Measurements from ENCODE around the gene CCDC186. TPM values are rescaled to one million over a fixed set of nuclear protein-coding genes. Genes with fewer than 3 reads are reported as not detected.

CCDC186 gene
- total RNA-seq, 1 donor from 2014 or later: 28.8 TPM

DNA sequence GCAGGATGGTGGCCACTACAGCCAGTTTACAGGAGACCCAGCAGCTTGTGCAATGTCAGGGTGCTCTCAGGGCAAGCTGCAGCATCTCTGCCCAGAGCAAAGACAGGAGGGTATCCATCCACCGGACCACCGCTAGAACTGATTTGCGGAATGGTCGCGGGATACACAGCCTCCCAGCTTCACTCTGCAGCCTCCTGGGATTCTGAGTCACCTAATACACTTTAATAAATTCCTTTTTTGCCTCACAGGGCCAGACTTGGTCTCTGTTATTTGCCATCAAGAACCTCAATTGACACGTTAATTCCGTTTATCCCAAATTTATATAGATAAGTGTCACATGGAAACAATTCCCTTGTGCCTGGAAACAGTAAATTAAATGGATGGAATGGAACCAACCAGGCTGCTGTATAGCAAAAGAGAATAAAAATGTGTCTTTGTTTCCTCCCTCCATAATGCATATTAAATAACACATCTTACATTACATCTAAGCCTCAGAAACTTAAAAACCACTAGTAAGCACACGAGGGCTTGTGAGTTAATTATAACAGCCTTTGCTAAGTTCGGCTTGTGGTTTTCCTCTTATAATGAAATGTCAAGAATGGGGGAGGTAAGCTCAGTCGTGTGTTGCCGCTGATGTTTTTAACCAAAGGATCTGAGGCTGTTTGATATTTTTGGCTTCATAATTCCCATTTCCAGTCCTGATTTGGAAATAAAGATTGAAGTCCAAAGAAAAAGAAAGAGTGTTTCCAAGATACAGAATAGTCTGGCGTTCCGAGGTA lies 78.3 kb downstream of the CCDC186 start:
- H3K9me3 ChIP-seq (ENCODE audit: insufficient read depth, low read depth, low read length): peaks cover 3% of the 10 kb centered on the region
- H3K79me2 ChIP-seq (ENCODE audit: insufficient read depth, low read length): no peaks in the 10 kb centered on the region
- Mint-ChIP-seq H3K27me3 (ENCODE audit: low read depth, unreplicated experiment) (peaks cover 68% of the 10 kb centered on the region), H3K4me3 (ENCODE audit: unreplicated experiment) (no peak overlapping the region), H3K9me3 (ENCODE audit: unreplicated experiment) (peaks cover 19% of the 10 kb centered on the region), H3K27ac (ENCODE audit: unreplicated experiment) (no peak overlapping the region), H3K4me1 (ENCODE audit: low read depth, unreplicated experiment) (peaks cover 5% of the 10 kb centered on the region), H3K36me3 (ENCODE audit: low read depth, unreplicated experiment) (no peaks in the 10 kb centered on the region)
- peaks cover 1% of the 10 kb centered on the region for H3K4me1 ChIP-seq (ENCODE audit: insufficient read depth, low read length)
- H3K4me3 ChIP-seq (ENCODE audit: insufficient read depth, low read depth, low read length): no peak overlapping the region
- FAIRE-seq: no peak
- H2AFZ ChIP-seq (ENCODE audit: low read depth, low read length): no peak overlapping the region
- no peak overlapping the region for H3K27ac ChIP-seq (ENCODE audit: low read depth, low read length)
- peaks cover 16% of the 10 kb centered on the region for H3K27me3 ChIP-seq (ENCODE audit: insufficient read depth, low read length)
- H4K20me1 ChIP-seq (ENCODE audit: insufficient read depth, low read length): no peaks in the 10 kb centered on the region
- TF ChIP-seq, protein P1, sequence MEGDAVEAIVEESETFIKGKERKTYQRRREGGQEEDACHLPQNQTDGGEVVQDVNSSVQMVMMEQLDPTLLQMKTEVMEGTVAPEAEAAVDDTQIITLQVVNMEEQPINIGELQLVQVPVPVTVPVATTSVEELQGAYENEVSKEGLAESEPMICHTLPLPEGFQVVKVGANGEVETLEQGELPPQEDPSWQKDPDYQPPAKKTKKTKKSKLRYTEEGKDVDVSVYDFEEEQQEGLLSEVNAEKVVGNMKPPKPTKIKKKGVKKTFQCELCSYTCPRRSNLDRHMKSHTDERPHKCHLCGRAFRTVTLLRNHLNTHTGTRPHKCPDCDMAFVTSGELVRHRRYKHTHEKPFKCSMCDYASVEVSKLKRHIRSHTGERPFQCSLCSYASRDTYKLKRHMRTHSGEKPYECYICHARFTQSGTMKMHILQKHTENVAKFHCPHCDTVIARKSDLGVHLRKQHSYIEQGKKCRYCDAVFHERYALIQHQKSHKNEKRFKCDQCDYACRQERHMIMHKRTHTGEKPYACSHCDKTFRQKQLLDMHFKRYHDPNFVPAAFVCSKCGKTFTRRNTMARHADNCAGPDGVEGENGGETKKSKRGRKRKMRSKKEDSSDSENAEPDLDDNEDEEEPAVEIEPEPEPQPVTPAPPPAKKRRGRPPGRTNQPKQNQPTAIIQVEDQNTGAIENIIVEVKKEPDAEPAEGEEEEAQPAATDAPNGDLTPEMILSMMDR (IDR thresholded peaks at IDR 0.05; ENCODE audit: insufficient read depth, low read depth, low read length): no peak
- no peak for TF ChIP-seq EZH2 (IDR thresholded peaks at IDR 0.05; ENCODE audit: insufficient read depth, low read length)
- no peak overlapping the region for H3K9ac ChIP-seq (ENCODE audit: low read length)
- no peaks in the 10 kb centered on the region for H3K36me3 ChIP-seq (ENCODE audit: insufficient read depth, low read length)
- peak; percentile 12 for DNase-seq (ENCODE audit: low read depth)
- H3K4me2 ChIP-seq (ENCODE audit: low read length): no peak overlapping the region

- no peak overlapping the region for H3K4me3 ChIP-seq (ENCODE audit: insufficient read depth, low read depth, low read length)
- H3K4me1 Mint-ChIP-seq (ENCODE audit: low read depth, unreplicated experiment): no peaks in the 10 kb centered on the region
Measured at GRCh38 chr10:114094795-114095194, 79.2 kb downstream of the CCDC186 start.

More at GRCh38 chr10:114094795-114095194, 79.2 kb downstream of the CCDC186 start:
- TF ChIP-seq, protein P1 (IDR thresholded peaks at IDR 0.05; ENCODE audit: insufficient read depth, low read depth, low read length): no peak
- TF ChIP-seq EZH2 (IDR thresholded peaks at IDR 0.05; ENCODE audit: insufficient read depth, low read length): no peak
- Mint-ChIP-seq H3K9me3 (ENCODE audit: unreplicated experiment) (peaks cover 19% of the 10 kb centered on the region), H3K36me3 (ENCODE audit: low read depth, unreplicated experiment) (no peaks in the 10 kb centered on the region), H3K4me3 (ENCODE audit: unreplicated experiment) (no peak overlapping the region), H3K27ac (ENCODE audit: unreplicated experiment) (no peak overlapping the region), H3K27me3 (ENCODE audit: low read depth, unreplicated experiment) (peaks cover 59% of the 10 kb centered on the region)
- H3K27me3 ChIP-seq (ENCODE audit: insufficient read depth, low read length): peaks cover 16% of the 10 kb centered on the region
- no peaks in the 10 kb centered on the region for H3K36me3 ChIP-seq (ENCODE audit: insufficient read depth, low read length)
- no peak for FAIRE-seq
- H4K20me1 ChIP-seq (ENCODE audit: insufficient read depth, low read length): no peaks in the 10 kb centered on the region
- no peak overlapping the region for H2AFZ ChIP-seq (ENCODE audit: low read depth, low read length)
- no peak for DNase-seq (ENCODE audit: low read depth)
- no peaks in the 10 kb centered on the region for H3K79me2 ChIP-seq (ENCODE audit: insufficient read depth, low read length)
- no peak overlapping the region for H3K27ac ChIP-seq (ENCODE audit: low read depth, low read length)
- no peak overlapping the region for H3K9ac ChIP-seq (ENCODE audit: low read length)
- peaks cover 3% of the 10 kb centered on the region for H3K9me3 ChIP-seq (ENCODE audit: insufficient read depth, low read depth, low read length)
- H3K4me2 ChIP-seq (ENCODE audit: low read length): no peak overlapping the region
- H3K4me1 ChIP-seq (ENCODE audit: insufficient read depth, low read length): no peaks in the 10 kb centered on the region
